GM19372 (cell line): Measurements from ENCODE around the gene ASTN2.

Experiments
- ATAC-seq: cut with Tn5 transposase; IDR thresholded peaks from one replicate; pipeline ENCODE4 v1.9.1; 2021; ENCODE audit warnings: mild to moderate bottlenecking, low read depth, moderate library complexity; ENCODE audit not compliant: unreplicated experiment

Gene ASTN2

DNA sequence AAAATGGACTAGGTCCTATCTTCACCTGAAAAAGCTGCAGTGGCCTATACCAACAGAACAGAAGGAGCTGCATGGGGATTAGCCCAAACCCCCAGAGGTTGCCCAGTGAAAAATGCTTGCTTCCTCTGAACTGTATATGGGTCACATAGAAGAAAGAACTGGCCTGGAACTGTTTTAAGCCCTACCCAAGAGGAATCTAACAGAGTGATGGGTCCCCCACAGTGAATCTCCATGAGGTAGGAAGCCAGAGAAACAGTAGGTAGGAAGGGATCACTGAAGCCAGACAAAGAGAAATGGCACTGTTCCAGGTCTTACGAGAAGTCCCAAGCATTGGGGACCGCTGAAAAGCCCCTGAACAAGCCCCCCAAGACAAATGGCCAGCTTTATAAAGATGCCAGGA, 756.6 kb downstream of the ASTN2 start:
- ATAC-seq, result no peak

DNA sequence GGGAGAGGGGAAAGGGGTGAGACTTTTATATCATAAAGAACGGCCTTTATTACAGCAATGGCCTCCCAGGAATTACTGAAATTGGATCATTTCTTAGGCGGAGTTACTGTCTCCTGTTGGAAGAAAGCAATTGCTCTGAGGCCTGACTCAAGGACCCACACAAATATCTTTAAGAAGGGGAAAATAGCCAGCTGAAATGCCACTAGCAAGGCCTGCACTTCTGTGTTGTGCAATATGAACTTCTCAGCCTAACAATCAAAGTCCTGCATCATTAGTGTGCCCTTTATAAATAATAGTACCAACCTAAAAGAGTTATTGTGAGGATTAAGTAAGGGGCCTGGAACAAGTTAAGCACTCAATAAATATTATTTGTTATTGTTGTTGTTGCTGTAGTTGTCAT, 757.9 kb downstream of the ASTN2 start:
- ATAC-seq, result no peak

DNA sequence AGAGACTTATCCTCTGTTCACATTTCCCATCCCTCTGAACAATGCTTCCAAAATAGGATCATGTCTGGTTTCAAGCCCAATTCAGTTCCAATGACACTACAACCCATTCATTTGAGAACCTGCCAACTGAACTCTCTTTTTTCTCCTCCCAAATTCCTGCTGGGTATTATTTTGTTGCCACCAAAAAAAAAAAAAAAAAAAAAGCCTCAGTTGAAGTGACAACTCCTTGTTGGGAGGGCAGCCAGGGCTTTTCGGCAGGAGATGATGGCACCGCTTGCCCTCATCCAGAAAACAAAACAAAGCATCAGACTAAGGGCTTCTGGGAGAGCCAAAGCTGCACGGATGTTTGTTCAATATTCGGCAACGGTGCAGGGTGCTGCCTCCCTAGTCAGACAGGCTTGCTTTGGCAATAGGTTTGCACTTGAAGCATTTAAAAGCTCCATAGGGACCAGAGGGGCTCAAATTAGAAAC, 758.3 kb downstream of the ASTN2 start:
- ATAC-seq, result no peak

DNA sequence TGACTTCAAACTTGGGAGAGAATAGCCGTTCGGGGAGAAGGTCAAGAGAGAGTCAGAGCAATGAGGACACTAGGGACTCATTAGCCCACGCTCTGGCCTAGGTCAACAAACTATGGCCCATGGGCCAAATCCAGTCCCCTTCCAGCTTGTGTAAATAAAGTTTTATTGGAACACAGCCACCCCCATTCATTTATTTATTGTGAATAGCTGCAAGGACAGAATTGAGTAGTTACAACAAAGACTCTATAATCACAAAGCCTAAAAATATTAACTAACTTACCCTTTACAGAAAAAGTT, 760.9 kb downstream of the ASTN2 start:
- no peak for ATAC-seq

DNA sequence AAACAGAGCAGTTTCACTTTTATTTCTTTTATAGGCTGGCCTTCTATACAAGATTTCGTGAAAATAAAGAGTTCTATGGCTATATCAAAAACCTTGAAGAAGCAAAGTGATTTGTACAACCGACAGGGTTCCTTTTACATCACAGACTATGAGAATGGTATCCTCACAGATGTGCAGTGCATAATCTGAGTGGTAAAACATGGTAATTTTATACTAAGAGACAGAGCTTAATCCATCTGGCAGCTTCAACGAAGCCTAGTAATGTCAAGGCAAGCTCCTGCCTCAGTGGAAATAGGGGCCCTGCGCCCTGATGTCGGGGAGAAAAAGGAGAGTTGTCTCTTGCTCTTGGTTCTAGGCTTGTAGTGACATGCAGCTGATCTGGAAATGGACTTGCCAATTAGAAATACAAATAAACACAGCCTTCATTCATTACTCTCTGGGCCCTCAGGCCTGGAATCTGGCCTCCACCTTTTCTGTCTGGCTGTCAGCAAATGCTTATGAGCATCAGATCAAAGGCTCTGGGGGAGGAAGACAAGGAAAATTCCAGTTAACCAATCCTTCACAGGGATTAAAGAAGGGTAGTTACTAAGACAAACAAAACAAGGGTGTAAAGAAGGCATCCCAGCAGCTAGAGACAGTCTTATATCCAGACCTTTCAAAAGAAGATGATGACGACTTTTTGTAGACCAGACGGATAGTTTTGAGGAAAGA, 761.4 kb downstream of the ASTN2 start:
- no peak for ATAC-seq

DNA sequence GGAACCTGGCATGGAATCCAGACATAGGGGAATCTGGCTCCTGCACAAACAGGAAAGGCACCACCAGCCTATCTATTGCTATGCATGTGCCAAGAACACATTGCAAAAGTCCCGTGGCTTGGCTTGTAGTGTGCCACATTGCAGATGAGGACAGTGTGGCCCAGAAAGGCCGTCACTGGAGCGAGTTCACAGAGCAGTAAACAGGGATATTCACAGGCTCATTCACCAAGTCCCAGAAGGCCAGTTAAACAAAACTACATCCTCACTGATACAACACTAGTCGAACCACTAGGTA, 767.4 kb downstream of the ASTN2 start:
- ATAC-seq, result no peak

DNA sequence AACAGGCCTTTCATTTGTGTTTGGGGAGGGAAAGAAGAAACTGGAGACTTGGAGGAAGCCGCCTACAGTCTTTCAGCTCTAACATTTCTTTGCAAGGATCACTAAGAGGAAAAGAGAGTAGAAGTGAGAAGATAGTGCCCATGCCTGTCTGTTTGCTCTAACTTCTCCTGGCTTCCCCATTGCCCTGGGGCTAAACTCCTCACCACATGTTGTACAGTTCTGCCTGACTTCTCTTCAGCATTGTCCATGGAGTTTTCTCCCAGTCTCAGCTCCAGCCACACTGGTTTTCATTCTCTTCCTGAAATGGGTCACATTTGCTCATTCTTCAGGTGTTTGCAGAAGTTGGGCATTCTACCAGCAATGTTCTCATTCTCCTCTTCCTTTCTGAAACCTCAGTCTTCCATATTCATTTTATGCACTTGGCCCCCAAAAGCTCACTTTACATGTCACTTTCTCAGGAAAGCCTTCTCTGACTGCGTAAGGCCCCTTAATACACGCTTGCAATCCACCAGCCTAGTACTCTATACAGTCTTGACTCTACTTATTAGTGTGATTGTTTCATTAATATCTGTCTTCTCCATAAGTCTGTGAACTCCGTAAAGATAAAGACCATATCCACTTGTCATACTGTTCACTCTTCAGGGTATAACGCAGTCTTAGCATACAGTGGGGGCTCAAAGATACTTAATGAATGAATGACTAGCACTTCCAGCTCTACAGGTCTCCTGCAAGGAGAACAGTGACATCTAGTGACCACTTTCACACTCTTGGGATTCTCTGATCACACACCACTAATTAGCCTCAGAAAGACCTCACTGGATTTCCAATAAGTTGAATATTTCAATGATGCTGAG, 768.0 kb downstream of the ASTN2 start:
- peak; percentile 51 for ATAC-seq

DNA sequence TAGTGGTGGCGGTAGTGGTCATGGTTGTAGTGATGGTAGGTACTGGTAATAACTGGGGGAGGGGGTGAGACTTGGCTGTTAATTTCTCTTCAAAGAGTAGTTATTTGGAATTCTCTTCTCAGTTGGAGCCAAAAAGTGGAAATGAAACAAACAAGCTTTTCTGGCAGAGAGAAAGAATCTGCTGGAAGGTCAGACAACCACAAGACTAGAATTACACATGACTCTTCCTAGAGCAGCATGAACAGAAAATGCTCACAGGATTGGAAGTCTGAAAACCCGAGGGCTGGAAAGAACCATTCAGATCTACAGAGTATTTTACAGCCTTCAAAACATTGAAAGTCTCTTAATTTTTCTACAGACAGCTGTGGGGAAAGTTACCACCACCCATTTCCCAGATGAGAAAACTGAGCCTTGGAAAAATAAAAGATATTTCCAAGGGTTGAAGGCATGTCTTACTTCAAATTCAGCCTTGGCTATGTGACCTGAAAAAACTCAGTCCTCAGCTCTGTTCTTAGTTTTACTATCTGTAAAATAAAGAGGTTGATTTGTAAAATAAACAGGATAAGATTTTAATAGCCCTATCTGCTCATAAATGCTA, 770.7 kb downstream of the ASTN2 start:
- no peak for ATAC-seq

DNA sequence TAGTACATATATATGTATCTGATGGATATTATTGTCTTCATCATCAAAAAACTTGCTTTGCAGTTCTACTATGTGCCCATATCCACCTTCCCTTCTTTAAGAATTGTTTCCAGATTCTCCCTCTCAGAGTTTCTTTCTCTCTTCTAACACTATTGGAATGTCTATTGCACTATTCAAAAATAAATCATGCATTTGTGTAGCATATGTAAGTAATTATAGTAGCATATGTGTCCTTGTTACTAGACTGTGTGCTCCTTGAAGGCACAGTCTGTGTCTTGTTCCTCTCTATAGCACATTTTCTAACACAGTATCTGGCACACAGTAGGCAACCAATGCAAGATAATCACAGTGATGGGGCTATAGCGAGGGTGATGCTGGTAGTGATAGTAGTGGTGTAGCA, 771.2 kb downstream of the ASTN2 start:
- no peak for ATAC-seq

DNA sequence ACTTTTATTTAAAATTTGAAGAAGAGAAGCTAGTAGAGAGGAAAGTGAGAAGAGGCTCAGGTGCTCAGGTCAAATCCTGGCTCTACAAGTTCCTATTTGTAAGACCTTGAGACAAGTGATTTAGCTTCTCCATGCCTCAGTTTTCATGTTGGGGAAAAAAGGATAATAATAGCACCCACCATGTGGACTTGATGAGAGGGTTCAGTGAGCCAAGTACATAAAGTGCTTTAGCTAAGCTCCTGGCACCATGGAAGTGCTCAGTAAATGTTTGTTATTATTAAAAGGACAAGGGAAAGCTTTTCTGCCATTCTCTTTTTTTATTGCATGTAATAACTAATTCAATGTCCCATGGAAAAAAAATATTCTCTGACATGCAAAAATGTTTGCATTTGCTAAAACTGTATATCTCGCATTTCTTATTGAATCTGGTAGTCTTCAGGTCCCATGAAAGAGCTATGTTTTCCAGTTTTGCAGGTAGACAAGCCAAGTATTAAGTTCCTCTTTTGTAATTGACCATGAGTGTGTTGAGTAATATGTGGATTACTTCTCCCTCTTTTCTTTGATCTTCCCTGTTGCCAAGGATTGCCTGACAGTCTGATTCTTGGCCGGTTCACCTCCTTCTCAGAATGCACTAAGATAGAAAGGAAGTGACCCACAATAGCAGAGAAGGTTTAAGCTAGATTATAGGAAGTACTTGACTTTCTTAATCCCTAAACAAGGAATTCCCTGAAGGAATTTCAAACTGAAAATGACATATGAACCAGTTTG, 773.4 kb downstream of the ASTN2 start:
- no peak for ATAC-seq

DNA sequence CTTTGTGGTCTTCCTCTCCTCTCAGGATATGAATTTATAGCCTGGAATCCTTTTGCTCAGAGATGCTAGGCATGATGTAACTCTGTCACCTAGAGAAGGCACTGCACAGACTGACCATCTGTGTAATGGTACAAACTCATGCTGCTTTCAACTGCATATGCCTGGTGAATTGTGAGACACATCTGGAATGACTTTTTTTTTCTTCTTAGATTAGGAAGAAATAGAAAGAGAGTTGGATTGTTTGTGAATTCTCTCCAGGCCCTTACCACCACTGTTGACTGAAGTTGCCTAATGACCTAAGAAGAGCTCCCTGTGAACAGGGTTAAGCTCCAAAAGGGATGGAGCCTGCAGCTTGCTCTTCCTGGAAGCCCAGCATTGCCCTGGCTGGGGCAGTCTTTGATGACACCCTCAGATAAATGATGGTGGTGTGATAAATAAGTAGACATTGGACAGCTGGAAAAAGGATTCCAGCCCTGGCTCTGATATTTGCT, 775.6 kb downstream of the ASTN2 start:
- no peak for ATAC-seq

DNA sequence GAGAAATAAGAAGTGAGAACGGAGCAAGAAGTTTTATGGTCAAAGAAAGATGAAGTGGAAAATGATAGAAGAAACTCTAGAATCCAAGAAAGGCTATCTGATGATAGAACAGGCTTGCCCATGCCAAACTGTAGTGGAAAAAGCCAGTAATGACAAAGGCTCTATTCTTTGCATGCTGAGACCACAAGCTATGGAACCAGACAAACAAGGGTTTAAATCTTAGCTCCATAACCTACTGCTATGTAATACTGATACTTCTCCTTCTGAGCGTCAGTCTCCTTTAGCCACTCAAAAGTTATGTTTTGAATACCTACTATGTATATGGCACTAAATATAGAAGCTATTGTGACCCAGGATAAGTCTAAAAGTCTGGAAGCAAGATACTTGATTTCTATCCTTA, 778.9 kb downstream of the ASTN2 start:
- no peak for ATAC-seq

DNA sequence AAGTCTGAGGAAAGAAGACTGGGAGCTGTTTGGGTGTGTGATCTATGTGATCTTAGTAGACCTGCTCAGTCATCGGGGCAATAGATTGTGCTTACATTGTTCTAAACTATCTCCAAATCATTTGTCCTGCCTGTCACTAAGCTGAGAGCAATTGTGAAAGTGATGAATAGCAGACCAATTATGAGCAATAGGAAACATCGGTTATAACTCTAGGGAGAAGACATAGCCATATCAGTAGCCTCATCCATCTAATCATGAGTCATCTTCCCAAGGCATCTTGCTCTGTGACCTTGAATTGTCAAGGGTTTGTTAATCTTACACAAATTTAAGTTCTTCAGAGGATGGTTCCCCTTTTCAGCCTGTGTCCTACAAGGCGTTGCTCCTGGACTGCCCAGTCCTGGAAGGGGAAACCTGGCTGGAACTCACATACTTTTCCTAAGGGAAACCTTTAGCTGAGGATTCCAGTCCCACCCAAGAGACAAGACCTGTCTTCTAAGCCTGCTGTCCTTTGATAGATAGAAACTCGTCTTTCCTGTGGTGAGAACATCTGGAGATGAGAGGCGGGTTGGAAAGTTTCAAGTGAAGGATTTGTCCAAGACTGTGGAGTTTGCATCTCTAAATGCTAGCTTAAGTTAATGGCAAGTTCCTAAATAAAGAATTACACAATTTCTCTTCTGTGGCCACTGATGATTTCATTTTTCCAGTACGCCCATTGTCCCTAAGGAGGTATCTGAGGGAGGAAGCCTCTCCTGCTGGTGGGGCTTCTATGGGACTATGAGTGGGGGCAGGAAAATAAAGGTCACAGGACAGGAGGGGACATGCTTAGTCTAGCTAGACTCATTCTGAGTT, 781.6 kb downstream of the ASTN2 start:
- ATAC-seq, result no peak

DNA sequence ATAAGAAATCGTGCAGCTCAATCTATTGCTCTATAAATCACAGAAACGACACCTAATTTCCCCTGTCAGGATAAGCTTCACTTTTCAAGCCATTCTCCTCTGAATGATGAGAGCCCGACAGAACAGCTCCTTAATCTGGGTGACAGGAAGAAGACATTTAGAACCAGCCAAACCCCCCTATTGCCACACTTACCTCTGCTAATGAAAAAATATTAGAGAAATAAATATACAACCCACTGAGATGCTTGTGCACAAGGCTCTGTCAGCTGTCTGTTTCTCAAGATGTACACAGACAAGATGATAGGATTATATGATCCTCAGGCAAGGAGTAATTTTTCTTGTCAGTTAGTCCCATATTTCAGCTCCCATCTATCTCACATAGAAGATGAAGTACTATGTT, 785.2 kb downstream of the ASTN2 start:
- ATAC-seq, result no peak

DNA sequence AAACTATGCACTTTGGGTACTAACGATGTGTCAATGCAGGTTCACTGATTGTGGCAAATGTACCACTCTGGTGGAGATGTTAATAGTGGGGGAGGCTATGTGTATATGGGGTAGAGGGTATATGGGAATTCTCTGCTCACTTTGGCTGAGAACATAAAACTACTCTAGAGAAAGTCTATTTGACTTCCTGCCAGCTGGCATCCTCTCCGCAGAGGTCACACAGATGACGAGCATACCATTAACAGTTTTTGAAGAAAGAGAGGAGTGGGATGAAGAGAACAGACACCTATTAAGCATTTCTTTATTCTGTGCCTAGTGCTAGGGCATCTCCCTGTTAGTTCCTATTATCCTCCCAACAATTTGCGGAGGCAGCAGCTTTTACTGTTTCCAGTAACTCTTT, 786.1 kb downstream of the ASTN2 start:
- no peak for ATAC-seq

DNA sequence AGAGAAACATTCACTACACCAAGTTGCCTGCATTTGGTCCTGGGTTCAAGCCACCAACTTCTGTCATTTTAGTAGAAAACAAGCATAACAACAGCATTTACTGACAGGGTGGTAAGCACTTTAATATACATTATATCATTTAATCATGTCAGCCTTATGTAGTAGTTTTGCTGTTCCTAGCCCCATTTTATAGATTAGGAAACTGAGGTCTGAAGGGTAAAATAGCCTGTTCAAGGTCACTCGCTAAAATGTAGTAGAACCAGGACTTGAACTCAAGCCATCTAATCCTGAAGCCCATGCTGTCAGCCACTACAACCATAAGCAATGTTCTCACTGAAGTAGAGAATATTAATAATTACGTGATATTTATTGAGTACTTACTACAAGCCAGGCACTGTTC, 787.4 kb downstream of the ASTN2 start:
- ATAC-seq, result no peak

DNA sequence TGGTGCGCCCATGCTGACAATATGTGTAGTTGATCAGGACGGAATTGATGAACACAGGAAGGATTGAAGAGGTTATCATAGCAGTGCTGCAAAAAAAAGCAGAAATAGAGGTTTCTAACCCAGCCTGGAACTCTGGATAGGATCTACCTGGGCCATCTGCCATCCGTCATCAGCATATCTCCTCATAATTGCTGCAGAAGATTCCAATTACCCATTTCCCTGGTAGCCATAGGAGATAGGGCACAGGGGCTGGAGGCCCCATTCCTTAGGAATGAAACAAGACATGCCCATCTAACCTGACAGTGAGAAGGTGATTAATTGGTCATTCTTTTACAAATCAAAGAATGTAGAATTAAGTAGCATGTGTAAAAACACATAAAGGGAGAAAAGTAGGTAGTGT, 788.1 kb downstream of the ASTN2 start:
- no peak for ATAC-seq

DNA sequence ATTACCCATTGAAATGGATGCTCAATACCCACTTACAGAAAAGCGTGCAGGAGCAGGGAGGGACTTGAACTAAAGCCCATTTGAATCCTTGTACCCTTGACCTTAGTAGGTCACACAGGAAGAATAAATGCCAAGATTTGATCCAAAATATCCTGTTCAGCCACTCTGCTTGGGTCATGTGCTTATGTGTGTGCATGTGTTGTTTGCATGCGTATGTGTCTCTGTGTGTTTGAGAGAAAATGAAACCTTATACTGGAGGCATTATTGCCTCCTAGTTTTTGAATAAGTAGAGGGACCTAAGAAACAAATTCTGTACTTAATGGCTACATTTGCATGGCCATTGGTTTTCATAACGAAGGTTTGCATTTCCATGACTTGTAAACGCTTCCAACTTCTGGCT, 791.1 kb downstream of the ASTN2 start:
- no peak for ATAC-seq

DNA sequence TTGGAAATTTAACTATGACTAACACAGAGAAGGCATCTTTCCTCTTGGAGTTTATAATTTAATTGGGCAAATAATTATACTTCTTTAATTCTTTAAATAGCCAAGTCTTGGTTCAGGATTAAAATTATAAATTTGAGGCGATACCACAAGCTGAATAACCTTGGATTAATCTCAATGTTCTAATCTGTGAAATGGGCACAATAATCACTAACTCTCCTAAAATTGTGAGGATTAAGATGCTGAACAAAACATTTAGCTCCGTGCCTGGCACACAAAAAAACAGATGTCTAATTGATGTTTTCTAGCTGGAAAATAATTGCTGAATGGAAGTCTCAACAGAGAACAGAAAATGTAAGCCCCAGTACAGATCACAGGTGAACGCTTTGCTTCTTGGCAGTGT, 797.5 kb downstream of the ASTN2 start:
- no peak for ATAC-seq

DNA sequence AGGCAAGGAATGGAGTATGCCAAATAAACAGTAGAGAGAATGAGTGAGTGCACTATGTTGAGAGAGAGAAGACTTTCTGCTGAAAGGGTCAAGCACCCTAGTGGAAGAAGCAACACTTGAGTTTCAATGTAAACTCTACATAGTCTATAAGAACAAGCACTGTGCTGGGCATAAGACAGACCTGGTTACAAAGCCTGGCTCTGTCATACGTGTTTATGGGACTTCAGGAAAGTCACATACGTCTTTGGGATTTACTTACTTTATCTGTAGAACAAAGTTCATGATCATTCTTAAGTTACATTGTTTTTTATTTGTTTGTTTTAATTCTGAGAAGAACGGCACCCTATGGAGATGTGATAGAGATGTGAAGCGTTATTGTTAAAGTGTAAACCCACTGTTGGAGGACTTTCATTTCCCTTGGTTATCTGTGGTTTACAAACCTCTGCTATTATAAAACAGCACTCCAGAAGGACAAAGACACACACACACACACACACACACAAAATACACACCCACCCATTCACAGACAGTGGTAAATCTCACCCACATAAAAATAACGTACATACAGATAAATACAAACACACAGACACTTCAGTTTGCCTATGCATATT, 798.4 kb downstream of the ASTN2 start:
- no peak for ATAC-seq
